Hematopoietic multipotent progenitor cell treated with erythropoietin and hydrocortisone succinate and interleukin-3 and kit ligand, for 6 days (in vitro differentiated cells): Measurements from ENCODE around the gene LARP4.
A peak's percentile ranks its signal among the peaks of the same experiment; 100 is the strongest.
"Not testable (repeated sequence)": the region's sequence is repeated elsewhere in the genome, so short reads cannot be mapped to it uniquely, and the experiment has no call there.

Experiments used
- DNase-seq: peaks from one replicate; pipeline ENCODE4 v3.0.0-alpha.2; 2015

LARP4 gene

GRCh38 chr12:50400638-50401499 lies at the start of gene LARP4:
Gene LARP4, plus strand, starts transcription at chr12:50400885. Its CDS starts 126 bp downstream, at chr12:50401011.
- peak; percentile 99 for DNase-seq

GRCh38 chr12:50351120-50352043 lies 49.3 kb upstream of the LARP4 start:
- DNase-seq, result peak; percentile 65

- DNase-seq, result no peak
Measured at GRCh38 chr12:50353404-50353803, 47.3 kb upstream of the LARP4 start.

GRCh38 chr12:50353869-50354593 lies 46.7 kb upstream of the LARP4 start:
- DNase-seq, result no peak

GRCh38 chr12:50354908-50355307 lies 45.8 kb upstream of the LARP4 start:
- no peak for DNase-seq

- no peak for DNase-seq
Measured at GRCh38 chr12:50355365-50355764, 45.3 kb upstream of the LARP4 start.

- no peak for DNase-seq
Measured at GRCh38 chr12:50362671-50363070, 38.0 kb upstream of the LARP4 start.

GRCh38 chr12:50363141-50363540 lies 37.5 kb upstream of the LARP4 start:
- no peak for DNase-seq

GRCh38 chr12:50365709-50366406 lies 34.8 kb upstream of the LARP4 start:
- DNase-seq, result no peak

- DNase-seq, result not testable (repeated sequence)
Measured at GRCh38 chr12:50370672-50371071, 30.0 kb upstream of the LARP4 start.

GRCh38 chr12:50375802-50376201 lies 24.9 kb upstream of the LARP4 start:
- no peak for DNase-seq

GRCh38 chr12:50380761-50381325 lies 19.8 kb upstream of the LARP4 start:
- no peak for DNase-seq

- DNase-seq, result no peak
Measured at GRCh38 chr12:50387487-50387886, 13.2 kb upstream of the LARP4 start.

- DNase-seq, result no peak
Measured at GRCh38 chr12:50387972-50388478, 12.7 kb upstream of the LARP4 start.

GRCh38 chr12:50388793-50389192 lies 11.9 kb upstream of the LARP4 start:
- not testable (repeated sequence) for DNase-seq

- DNase-seq, result no peak
Measured at GRCh38 chr12:50390316-50390741, 10.4 kb upstream of the LARP4 start.

GRCh38 chr12:50394469-50395029 lies 6.1 kb upstream of the LARP4 start:
- no peak for DNase-seq

- DNase-seq, result no peak
Measured at GRCh38 chr12:50397117-50397650, 3.5 kb upstream of the LARP4 start.

- no peak for DNase-seq
Measured at GRCh38 chr12:50398931-50399330, 1.8 kb upstream of the LARP4 start.

- DNase-seq, result peak; percentile 52
Measured at GRCh38 chr12:50400104-50400637, 514 bp upstream of the LARP4 start.
